Suprapubic skin (tissue), 4 donors: ENCODE measurements around the gene CD4. TPM values are rescaled to one million over a fixed set of nuclear protein-coding genes. Genes with fewer than 3 reads are reported as not detected.
A peak's percentile ranks its signal among the peaks of the same experiment; 100 is the strongest.
"Not testable (repeated sequence)": the region's sequence is repeated elsewhere in the genome, so short reads cannot be mapped to it uniquely, and the experiment has no call there.

Experiments used
- DNase-seq, 2 donors: peaks; one replicate each; pipeline ENCODE4 v3.0.0-alpha.2; 2019; ENCODE audit warnings: low spot score in 2 of 2
- H3K27ac ChIP-seq: fragments of 200-600 bp; sonication (generic); one replicate; pipeline ENCODE4 v1.5.1; 2019
- H3K27me3 ChIP-seq: fragments of 200-600 bp; sonication (generic); one replicate; pipeline ENCODE4 v1.5.1; 2019
- H3K36me3 ChIP-seq: fragments of 200-600 bp; sonication (generic); one replicate; pipeline ENCODE4 v1.5.1; 2019
- H3K4me1 ChIP-seq: fragments of 200-600 bp; sonication (generic); one replicate; pipeline ENCODE4 v1.5.1; 2019
- H3K4me3 ChIP-seq: fragments of 200-600 bp; sonication (generic); one replicate; pipeline ENCODE4 v1.5.1; 2019; ENCODE audit warnings: mild to moderate bottlenecking
- H3K9me3 ChIP-seq: fragments of 200-600 bp; sonication (generic); one replicate; pipeline ENCODE4 v1.5.1; 2019
- CTCF ChIP-seq, 2 donors: fragments of 200-600 bp in 1 of 2; fragments of 450-650 bp in 1 of 2; sonication (generic) in 1 of 2; IDR thresholded peaks; one replicate each; pipeline ENCODE4 v1.5.1; 2016 to 2019; ENCODE audit warnings: antibody characterized with exemption in 2 of 2, mild to moderate bottlenecking in 1 of 2, moderate library complexity in 1 of 2
- EP300 ChIP-seq: sonication (generic); formaldehyde crosslinking; IDR thresholded peaks from one replicate; pipeline ENCODE4 v1.6.1; 2017; ENCODE audit warnings: antibody characterized with exemption
- POLR2A ChIP-seq, 2 donors: fragments of 450-650 bp; IDR thresholded peaks; one replicate each; pipeline ENCODE4 v1.6.1; 2017; ENCODE audit warnings: antibody characterized with exemption in 2 of 2, mild to moderate bottlenecking in 2 of 2, moderate library complexity in 2 of 2
- POLR2AphosphoS5 ChIP-seq, 3 donors: sonication (generic); formaldehyde crosslinking; IDR thresholded peaks; one replicate each; pipeline ENCODE4 v1.6.1; 2017; ENCODE audit warnings: antibody characterized with exemption in 3 of 3
- WGBS: methylation state at CpG from one replicate; pipeline ENCODE4 v1.1.5; 2018; 5-methylcytosine and 5-hydroxymethylcytosine counted together
- total RNA-seq, 4 donors: library from RNA; depleted of rRNA; stranded (reverse); fragments of >200 nt; gene quantifications; one replicate each; pipeline ENCODE4 v1.1.0, GENCODE V29; 2016

The CD4 gene
- total RNA-seq, 4 donors from 2014 or later, result 2.5 to 5.4 (median 3.9) TPM

- H3K4me1 ChIP-seq, result peaks cover 46% of the 10 kb centered on the region
- 0% methylated on average over 6 of the region's 33 CpGs for WGBS
Observed at GRCh38 chr12:6866920-6867412, 77.6 kb downstream of the CD4 start.

DNA sequence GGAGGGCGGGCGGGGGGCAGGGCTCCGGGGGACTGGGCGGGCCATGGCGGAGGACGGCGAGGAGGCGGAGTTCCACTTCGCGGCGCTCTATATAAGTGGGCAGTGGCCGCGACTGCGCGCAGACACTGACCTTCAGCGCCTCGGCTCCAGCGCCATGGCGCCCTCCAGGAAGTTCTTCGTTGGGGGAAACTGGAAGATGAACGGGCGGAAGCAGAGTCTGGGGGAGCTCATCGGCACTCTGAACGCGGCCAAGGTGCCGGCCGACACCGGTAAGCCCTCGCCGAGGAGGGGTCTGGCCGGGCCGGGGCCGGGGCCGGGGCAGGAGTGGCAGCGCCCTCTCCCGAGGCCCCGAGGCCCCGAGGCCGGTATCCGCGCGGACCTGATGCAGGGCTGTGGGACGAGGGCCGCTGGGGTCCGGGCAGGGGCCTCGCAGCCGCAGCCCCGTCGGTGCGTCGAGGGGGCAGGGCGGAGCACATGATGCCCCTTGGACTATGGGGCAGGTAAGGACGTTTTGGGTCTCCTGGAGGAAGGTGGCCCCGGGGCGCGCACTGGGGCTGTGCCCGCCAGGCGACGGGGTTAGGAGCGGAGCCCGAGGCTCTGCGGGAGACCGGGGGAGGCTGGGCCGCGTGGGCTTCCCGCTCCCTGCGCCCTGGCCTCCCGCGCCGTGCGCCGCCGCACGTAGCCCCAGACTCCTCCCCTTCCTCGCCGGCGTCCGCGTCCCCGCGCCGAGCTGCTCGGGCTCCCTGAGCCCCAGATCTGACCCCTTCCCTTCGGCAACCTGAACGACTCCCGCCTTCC, 78.3 kb downstream of the CD4 start, which contains the start of gene TPI1:
Gene TPI1 (plus strand): TSS at position 119 of the 798 bp plus-strand sequence. CDS start 36 bp downstream, at position 155.
- Histone ChIP-seq H3K4me3 (peak within 1 kb of the TSS; percentile 97), H3K36me3 (peaks cover 53% of the 10 kb centered on the region), H3K4me1 (peaks cover 52% of the 10 kb centered on the region), H3K27me3 (no peaks in the 10 kb centered on the region), H3K27ac (peak within 1 kb of the TSS; percentile 94), H3K9me3 (no peaks in the 10 kb centered on the region)
- DNase-seq, result no peak
- WGBS, result 0% methylated on average over 5 of the region's 86 CpGs
- no peak for TF ChIP-seq EP300
- TF ChIP-seq POLR2AphosphoS5 (IDR thresholded peaks at IDR 0.05), result peak; percentile 75 to 87 (median 81)
- no peak for TF ChIP-seq CTCF (IDR thresholded peaks at IDR 0.05)
- TF ChIP-seq POLR2A (IDR thresholded peaks at IDR 0.05), result peak; percentile 83 to 95

More at GRCh38 chr12:6866920-6867412, 77.6 kb downstream of the CD4 start:
- Histone ChIP-seq H3K36me3 (peaks cover 59% of the 10 kb centered on the region), H3K4me3 (peak overlapping the region; percentile 97), H3K27me3 (no peaks in the 10 kb centered on the region), H3K9me3 (no peaks in the 10 kb centered on the region), H3K27ac (peak overlapping the region; percentile 94)
- TF ChIP-seq CTCF (IDR thresholded peaks at IDR 0.05) (no peak), POLR2AphosphoS5 (IDR thresholded peaks at IDR 0.05) (no peak), EP300 (no peak)
- DNase-seq, result peak; percentile 91 to 95

DNA sequence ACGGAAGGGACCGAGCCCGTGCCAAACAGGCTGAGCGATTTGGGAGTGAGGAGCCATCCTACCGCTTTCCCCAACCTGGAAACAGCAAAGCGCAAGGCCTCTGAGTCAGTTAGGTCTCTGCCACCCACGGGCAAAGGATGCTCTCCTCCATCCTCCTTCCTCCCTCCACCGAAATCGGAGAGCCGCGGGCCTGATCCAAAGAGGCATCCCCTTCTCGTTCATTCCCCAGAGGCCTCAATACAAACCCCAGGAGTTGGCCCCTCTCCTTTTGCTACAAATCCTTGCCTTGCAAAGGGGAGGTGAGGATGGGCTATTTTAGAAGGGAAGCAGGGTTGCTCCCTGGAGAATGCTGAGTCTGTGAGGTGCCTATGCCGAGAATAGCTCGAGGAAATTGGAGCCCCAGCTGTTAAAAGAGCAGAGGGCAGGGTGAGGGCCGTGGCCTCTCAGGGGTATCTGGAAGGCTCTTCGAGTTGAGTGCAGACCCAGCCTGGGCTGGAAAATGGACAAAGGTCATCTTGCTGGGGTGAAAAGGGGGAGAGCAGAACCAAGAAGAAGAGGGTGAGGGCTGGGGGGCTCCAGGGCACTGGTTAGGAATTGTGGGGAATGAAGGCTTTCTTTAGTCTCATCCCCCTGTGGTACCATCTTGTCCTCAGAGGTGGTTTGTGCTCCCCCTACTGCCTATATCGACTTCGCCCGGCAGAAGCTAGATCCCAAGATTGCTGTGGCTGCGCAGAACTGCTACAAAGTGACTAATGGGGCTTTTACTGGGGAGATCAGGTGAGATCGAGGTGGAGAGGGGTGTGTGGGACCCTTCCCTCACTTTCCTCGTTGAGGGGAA, 79.1 kb downstream of the CD4 start:
- Histone ChIP-seq H3K27me3 (no peaks in the 10 kb centered on the region), H3K4me3 (peak overlapping the region; percentile 97), H3K9me3 (no peaks in the 10 kb centered on the region), H3K36me3 (peaks cover 45% of the 10 kb centered on the region), H3K4me1 (peaks cover 55% of the 10 kb centered on the region), H3K27ac (peak overlapping the region; percentile 94)
- WGBS, result 13% methylated on average over 17 of the region's 22 CpGs
- no peak for DNase-seq
- no peak for TF ChIP-seq POLR2AphosphoS5 (IDR thresholded peaks at IDR 0.05)
- TF ChIP-seq POLR2A (IDR thresholded peaks at IDR 0.05), result no peak
- no peak for TF ChIP-seq CTCF (IDR thresholded peaks at IDR 0.05)
- TF ChIP-seq EP300, result no peak

DNA sequence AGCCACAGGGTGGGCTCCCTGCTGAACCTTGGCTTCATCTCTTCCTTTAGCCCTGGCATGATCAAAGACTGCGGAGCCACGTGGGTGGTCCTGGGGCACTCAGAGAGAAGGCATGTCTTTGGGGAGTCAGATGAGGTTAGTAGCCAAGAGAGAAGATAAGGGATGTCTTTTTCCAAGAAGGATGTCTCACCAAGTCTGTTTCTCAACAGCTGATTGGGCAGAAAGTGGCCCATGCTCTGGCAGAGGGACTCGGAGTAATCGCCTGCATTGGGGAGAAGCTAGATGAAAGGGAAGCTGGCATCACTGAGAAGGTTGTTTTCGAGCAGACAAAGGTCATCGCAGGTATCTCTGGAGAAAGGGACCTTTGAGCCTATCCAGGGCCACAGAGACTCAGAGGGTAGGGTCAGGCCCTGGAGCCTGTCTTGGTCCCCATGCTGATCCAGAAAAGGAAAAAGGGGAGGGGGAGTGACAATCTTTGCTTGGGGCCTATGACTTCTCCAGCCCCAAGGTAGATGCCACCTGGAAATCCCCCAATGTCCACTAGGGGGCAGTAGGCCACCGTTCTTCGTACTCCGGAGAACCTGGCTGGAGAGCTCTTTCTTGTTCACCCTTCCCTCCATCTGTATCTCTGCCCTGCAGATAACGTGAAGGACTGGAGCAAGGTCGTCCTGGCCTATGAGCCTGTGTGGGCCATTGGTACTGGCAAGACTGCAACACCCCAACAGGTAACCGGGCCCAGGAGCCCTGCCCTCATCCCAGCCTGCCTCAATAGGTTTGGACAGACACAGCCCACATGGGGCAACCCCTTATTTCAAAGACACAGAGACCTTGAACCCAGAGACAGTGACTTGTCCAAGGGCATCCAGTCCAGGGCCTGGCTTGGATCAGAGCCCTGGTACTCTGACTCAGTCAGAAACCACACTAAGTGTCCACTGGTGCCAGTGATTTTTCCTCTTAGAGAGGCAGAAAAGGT, 80.0 kb downstream of the CD4 start:
- H3K4me3 ChIP-seq, result peak overlapping the region; percentile 97
- H3K36me3 ChIP-seq, result peaks cover 36% of the 10 kb centered on the region
- peaks cover 64% of the 10 kb centered on the region for H3K4me1 ChIP-seq
- no peak overlapping the region for H3K27ac ChIP-seq
- peak; percentile 82 to 89 for TF ChIP-seq CTCF (IDR thresholded peaks at IDR 0.05)
- TF ChIP-seq POLR2A (IDR thresholded peaks at IDR 0.05), result no peak
- TF ChIP-seq EP300, result no peak
- TF ChIP-seq POLR2AphosphoS5 (IDR thresholded peaks at IDR 0.05), result no peak
- 29% methylated on average over 10 of the region's 12 CpGs for WGBS
- H3K9me3 ChIP-seq, result no peaks in the 10 kb centered on the region
- no peaks in the 10 kb centered on the region for H3K27me3 ChIP-seq
- DNase-seq, result peak in 1 of 2 donors; percentile 89

- H3K27me3 ChIP-seq, DNase-seq, H3K9me3 ChIP-seq, H3K27ac ChIP-seq, H3K4me3 ChIP-seq: not testable (repeated sequence)
- 43% methylated on average over 4 of the region's 4 CpGs for WGBS
- Histone ChIP-seq H3K36me3 (peaks cover 26% of the 10 kb centered on the region), H3K4me1 (peaks cover 69% of the 10 kb centered on the region)
Observed at GRCh38 chr12:6870304-6870703, 81.0 kb downstream of the CD4 start.
